GM12865 (cell line): ENCODE data around the gene CHST11.

Experiments used
- DNase-seq: peaks from one replicate; pipeline ENCODE4 v3.0.0; 2010; ENCODE audit warnings: low read depth
- H3K4me3 ChIP-seq: 2 replicates; pipeline ENCODE4 v1.5.1; 2011; ENCODE audit warnings: mild to moderate bottlenecking, low read depth, low read length, control low read depth
- CTCF ChIP-seq: IDR thresholded peaks from 2 replicates; pipeline ENCODE4 v1.5.1; 2011; ENCODE audit warnings: low read length, control low read depth, low read depth, inconsistent platforms; ENCODE audit not compliant: insufficient read depth; ENCODE audit errors: missing control alignments

CHST11 gene

GRCh38 chr12:104682790-104683279 lies 226.1 kb downstream of the CHST11 start:
- TF ChIP-seq CTCF, result no peak

GRCh38 chr12:104683831-104684503 lies 227.2 kb downstream of the CHST11 start:
- no peak for TF ChIP-seq CTCF
- DNase-seq, result no peak
- H3K4me3 ChIP-seq, result no peak overlapping the region

More at GRCh38 chr12:104682790-104683279, 226.1 kb downstream of the CHST11 start:
- peak; percentile 61 for DNase-seq
- H3K4me3 ChIP-seq, result no peak overlapping the region

- TF ChIP-seq CTCF, result no peak
- DNase-seq, result no peak
- H3K4me3 ChIP-seq, result no peak overlapping the region
Measured at GRCh38 chr12:104684884-104685283, 228.1 kb downstream of the CHST11 start.

- DNase-seq, result no peak
- no peak for TF ChIP-seq CTCF
- no peak overlapping the region for H3K4me3 ChIP-seq
Measured at GRCh38 chr12:104685366-104685765, 228.6 kb downstream of the CHST11 start.

- DNase-seq, result no peak
Measured at GRCh38 chr12:104686196-104686595, 229.4 kb downstream of the CHST11 start.

GRCh38 chr12:104687823-104688573 lies 231.2 kb downstream of the CHST11 start:
- TF ChIP-seq CTCF, result no peak
- no peak for DNase-seq
- no peak overlapping the region for H3K4me3 ChIP-seq

More at GRCh38 chr12:104686196-104686595, 229.4 kb downstream of the CHST11 start:
- H3K4me3 ChIP-seq, result no peak overlapping the region
- TF ChIP-seq CTCF, result no peak
